AG04449 (cell line): ENCODE data around the gene XAF1.

ENCODE experiments used
- CTCF ChIA-PET: fragments of 350-600 bp; formaldehyde crosslinking; extraction: SDS; loops from one replicate; lab custom pipeline; 2021; ENCODE audit warnings: antibody characterized with exemption; lab: Yijun Ruan, JAX
- POLR2A ChIA-PET: fragments of 400-600, 350-600 bp; formaldehyde crosslinking; extraction: SDS; loops from one replicate; lab custom pipeline; 2020; ENCODE audit warnings: antibody characterized with exemption, inconsistent platforms; lab: Yijun Ruan, JAX
- DNase-seq: peaks from one replicate; pipeline ENCODE4 v3.0.0-alpha.2; 2010; ENCODE audit warnings: low read depth, low spot score
- H3K4me3 ChIP-seq: 2 replicates; pipeline ENCODE4 v1.5.1; 2011; ENCODE audit warnings: low read depth, mild to moderate bottlenecking, control low read depth, low read length
- CTCF ChIP-seq: IDR thresholded peaks from one replicate; pipeline ENCODE4 v1.5.1; 2011; ENCODE audit warnings: mild to moderate bottlenecking, moderate library complexity, low read length, control low read depth, inconsistent platforms; ENCODE audit not compliant: insufficient read depth; ENCODE audit errors: missing control alignments

XAF1 gene

GRCh38 chr17:6780001-6780400 is 24.2 kb downstream of the XAF1 start:
- H3K4me3 ChIP-seq = no peak overlapping the region
- TF ChIP-seq CTCF = no peak
- POLR2A ChIA-PET = no interaction called here
- CTCF ChIA-PET = no interaction called here
- DNase-seq = no peak

GRCh38 chr17:6780886-6781285 is 25.0 kb downstream of the XAF1 start:
- DNase-seq = no peak
- no peak overlapping the region for H3K4me3 ChIP-seq
- no peak for TF ChIP-seq CTCF
- CTCF ChIA-PET = no interaction called here
- POLR2A ChIA-PET = no interaction called here

- no peak for DNase-seq
- ChIA-PET POLR2A (no interaction called here), CTCF (interaction anchor here (1.0 kb wide), 1 partner anchor 61 kb away, joined by 3 read pairs; no protein-coding TSS in a partner anchor)
- TF ChIP-seq CTCF = no peak
- no peak overlapping the region for H3K4me3 ChIP-seq
These were observed 26.4 kb downstream of the XAF1 start for GRCh38 chr17:6782244-6782643.

- ChIA-PET CTCF (interaction anchor here (1.3 to 1.6 kb wide), 2 partner anchors 37 to 57 kb away, joined by 3 to 5 read pairs; no protein-coding TSS in a partner anchor), POLR2A (no interaction called here)
- no peak overlapping the region for H3K4me3 ChIP-seq
- DNase-seq = no peak
- no peak for TF ChIP-seq CTCF
These were observed 30.8 kb downstream of the XAF1 start for GRCh38 chr17:6786618-6787017.

- DNase-seq = no peak
- H3K4me3 ChIP-seq = no peak overlapping the region
- ChIA-PET POLR2A (no interaction called here), CTCF (interaction anchor here (1.2 to 1.6 kb wide), 3 partner anchors 36 to 124 kb away, joined by 3 to 5 read pairs (median 3); no protein-coding TSS in a partner anchor)
- no peak for TF ChIP-seq CTCF
These were observed 31.3 kb downstream of the XAF1 start for GRCh38 chr17:6787081-6787693.

GRCh38 chr17:6789146-6789545 is 33.3 kb downstream of the XAF1 start:
- ChIA-PET CTCF (interaction anchor here (1.9 kb wide), 1 partner anchor 54 kb away, joined by 7 read pairs; no protein-coding TSS in a partner anchor), POLR2A (no interaction called here)
- no peak overlapping the region for H3K4me3 ChIP-seq
- TF ChIP-seq CTCF = no peak
- no peak for DNase-seq
